IMR-90 (cell line): ENCODE data around the gene ERGIC1. TPM values are rescaled to one million over a fixed set of nuclear protein-coding genes. Genes with fewer than 3 reads are reported as not detected.

Source experiments
- ATAC-seq: fragments of 200-7000 bp; cut with Tn5 transposase; 2 replicates; pipeline ENCODE4 v1.9.1; 2020; ENCODE audit warnings: low read depth, mild to moderate bottlenecking, moderate library complexity
- BruUV-seq: library from RNA; stranded (reverse); fragments of 400-500 nt; replicated peaks from 2 replicates; lab custom pipeline; 2021; lab: Mats Ljungman, UMichigan
- CTCF ChIA-PET: fragments of 300-600 bp; formaldehyde crosslinking; extraction: SDS; loops from one replicate; lab custom pipeline; 2021; ENCODE audit warnings: antibody characterized with exemption; lab: Yijun Ruan, JAX
- POLR2A ChIA-PET: fragments of 300-600 bp; sonication (Branson Sonifier 250); formaldehyde crosslinking; loops from one replicate; lab custom pipeline; 2022; ENCODE audit warnings: antibody characterized with exemption; ENCODE audit not compliant: unreplicated experiment; lab: Charles Lee
- DNase-seq: peaks from one replicate; pipeline ENCODE4 v3.0.0; 2013
- H2AFZ ChIP-seq: replicated peaks from 2 replicates; pipeline ENCODE3; 2013; ENCODE audit warnings: low read length, mild to moderate bottlenecking; ENCODE audit not compliant: poor library complexity
- H2AK5ac ChIP-seq: 2 replicates; pipeline ENCODE4 v1.6.1; 2013; ENCODE audit warnings: low read depth, low read length, inconsistent platforms
- H2AK9ac ChIP-seq: replicated peaks from 2 replicates; pipeline ENCODE3; 2013; ENCODE audit warnings: mild to moderate bottlenecking, low read depth, low read length, moderate library complexity; ENCODE audit not compliant: poor library complexity
- H2BK120ac ChIP-seq: 2 replicates; pipeline ENCODE4 v1.6.1; 2013; ENCODE audit warnings: low read depth, low read length, inconsistent platforms
- H2BK15ac ChIP-seq: 3 replicates; pipeline ENCODE4 v1.6.1; 2013; ENCODE audit warnings: low read depth, low read length, inconsistent platforms
- H2BK20ac ChIP-seq: 2 replicates; pipeline ENCODE4 v1.6.1; 2013; ENCODE audit warnings: low read depth, mild to moderate bottlenecking, inconsistent platforms, low read length, moderate library complexity
- H2BK5ac ChIP-seq: 2 replicates; pipeline ENCODE4 v1.6.1; 2013; ENCODE audit warnings: mild to moderate bottlenecking, low read depth, low read length, inconsistent platforms; ENCODE audit not compliant: poor library complexity, severe bottlenecking
- H3K14ac ChIP-seq: replicated peaks from 2 replicates; pipeline ENCODE4 v1.6.1; 2013; ENCODE audit warnings: low read depth, low read length, inconsistent platforms
- H3K18ac ChIP-seq: 2 replicates; pipeline ENCODE4 v1.6.1; 2013; ENCODE audit warnings: low read depth, low read length, control low read depth
- H3K23ac ChIP-seq: 2 replicates; pipeline ENCODE4 v1.6.1; 2013; ENCODE audit warnings: low read depth, low read length, inconsistent platforms
- H3K27ac ChIP-seq: 2 replicates; pipeline ENCODE4 v1.5.1; 2013; ENCODE audit warnings: mild to moderate bottlenecking, control low read depth, low read length; ENCODE audit not compliant: insufficient read depth
- H3K27me3 ChIP-seq: 2 replicates; pipeline ENCODE4 v1.6.1; 2013; ENCODE audit warnings: low read length; ENCODE audit not compliant: control insufficient read depth, insufficient read depth
- H3K36me3 ChIP-seq: 2 replicates; pipeline ENCODE4 v1.6.1; 2013; ENCODE audit warnings: low read length, mixed read lengths; ENCODE audit not compliant: control insufficient read depth, insufficient read depth
- H3K4ac ChIP-seq: 2 replicates; pipeline ENCODE4 v1.6.1; 2013; ENCODE audit warnings: low read depth, low read length, inconsistent platforms
- H3K4me1 ChIP-seq: 2 replicates; pipeline ENCODE4 v1.6.1; 2013; ENCODE audit warnings: low read length, mixed read lengths; ENCODE audit not compliant: control insufficient read depth, insufficient read depth
- H3K4me2 ChIP-seq: 2 replicates; pipeline ENCODE4 v1.6.1; 2013; ENCODE audit warnings: low read depth, mild to moderate bottlenecking, control low read depth, low read length, moderate library complexity
- H3K4me3 ChIP-seq: 2 replicates; pipeline ENCODE4 v1.5.1; 2013; ENCODE audit warnings: low read depth, mild to moderate bottlenecking, control low read depth, low read length, moderate library complexity; ENCODE audit not compliant: insufficient read depth
- H3K56ac ChIP-seq: 2 replicates; pipeline ENCODE4 v1.6.1; 2013; ENCODE audit warnings: low read length, inconsistent platforms; ENCODE audit not compliant: insufficient read depth; ENCODE audit errors: extremely low read depth
- H3K79me1 ChIP-seq, 2 experiments: 2 replicates each; pipeline ENCODE4 v1.6.1; 2013; ENCODE audit warnings: low read length in 2 of 2, inconsistent platforms in 1 of 2, low read depth in 1 of 2
- H3K9ac ChIP-seq: 2 replicates; pipeline ENCODE4 v1.6.1; 2013; ENCODE audit warnings: low read depth, low read length, control low read depth
- H3K9me1 ChIP-seq: 2 replicates; pipeline ENCODE4 v1.6.1; 2013; ENCODE audit warnings: low read length, inconsistent platforms; ENCODE audit not compliant: insufficient read depth
- H3K9me3 ChIP-seq: 2 replicates; pipeline ENCODE4 v1.6.1; 2013; ENCODE audit warnings: low read length; ENCODE audit not compliant: control insufficient read depth, insufficient read depth
- H4K20me1 ChIP-seq: 2 replicates; pipeline ENCODE4 v1.6.1; 2013; ENCODE audit warnings: low read length, inconsistent platforms; ENCODE audit not compliant: insufficient read depth
- H4K5ac ChIP-seq: 2 replicates; pipeline ENCODE4 v1.6.1; 2013; ENCODE audit warnings: mild to moderate bottlenecking, low read depth, low read length, control low read depth
- H4K8ac ChIP-seq, 2 experiments: 2 replicates each; pipeline ENCODE4 v1.6.1; 2013; ENCODE audit warnings: low read depth in 2 of 2, low read length in 2 of 2, control low read depth in 1 of 2, inconsistent platforms in 1 of 2
- H4K91ac ChIP-seq: 2 replicates; pipeline ENCODE4 v1.6.1; 2013; ENCODE audit warnings: low read depth, low read length, inconsistent platforms; ENCODE audit not compliant: insufficient read depth
- BHLHE40 ChIP-seq: fragments of 150-350 bp; IDR thresholded peaks from 2 replicates; pipeline ENCODE4 v1.6.1; 2016; ENCODE audit warnings: mild to moderate bottlenecking, low read depth, low read length
- MXI1 ChIP-seq: IDR thresholded peaks from 2 replicates; pipeline ENCODE4 v1.6.1; 2012; ENCODE audit warnings: low read depth, mild to moderate bottlenecking, low read length, moderate library complexity, borderline replicate concordance
- NFE2L2 ChIP-seq: fragments of 150-350 bp; IDR thresholded peaks from 2 replicates; pipeline ENCODE4 v1.6.1; 2016; ENCODE audit warnings: low read depth, mild to moderate bottlenecking, low read length
- WGBS, 2 experiments: methylation state at CpG; one replicate each; pipeline versions ENCODE4 v1.1.5 to v1.1.7; 2013; ENCODE audit warnings: missing lambda C conversion rate in 2 of 2; ENCODE audit not compliant: insufficient read length in 1 of 2; ENCODE audit errors: extremely low coverage in 2 of 2; 5-methylcytosine and 5-hydroxymethylcytosine counted together
- dilution Hi-C: fragments of 300-500 bp; cut with HindIII; formaldehyde crosslinking; loops from one replicate; pipeline ENCODE4 v1.14.3; 2018; ENCODE audit warnings: low sequenced_read_pairs; ENCODE audit not compliant: unreplicated experiment
- in situ Hi-C: fragments of 300-500 bp; cut with MboI; formaldehyde crosslinking; loops from 3 replicates; pipeline ENCODE4 v1.14.3; 2019; ENCODE audit warnings: low sequenced_read_pairs, inconsistent platforms, mixed read lengths
- intact Hi-C: fragments of 100-400 bp; cut with micrococcal nuclease; formaldehyde crosslinking; loops from 2 replicates; pipeline ENCODE4 v1.10.0; 2022
- polyA plus RNA-seq, 3 experiments: library from polyadenylated mRNA; depleted of rRNA; stranded (reverse); fragments of >200 nt; gene quantifications; 2 replicates each; pipeline ENCODE4 v1.2.3, GENCODE V29; 2012; ENCODE audit warnings: low replicate concordance in 1 of 3
- total RNA-seq: library from RNA; depleted of rRNA; stranded (reverse); fragments of >200 nt; gene quantifications from 2 replicates; pipeline ENCODE4 v1.2.3, GENCODE V29; 2012

The ERGIC1 gene
- total and polyA plus RNA-seq, 2 of the 4 experiments (the other 2 are of a cell fraction) = 134 to 192 TPM

GRCh38 chr5:172973127-172973916 is 139.3 kb downstream of the ERGIC1 start:
- no TSS peak for BruUV-seq
- Histone ChIP-seq H3K14ac (no peak overlapping the region), H3K9me3 (no peaks in the 10 kb centered on the region), H3K4me2 (no peak overlapping the region), H3K36me3 (peaks cover 9% of the 10 kb centered on the region), H2BK15ac (no peak overlapping the region), H3K27ac (no peak overlapping the region), H3K9ac (no peak overlapping the region), H2AK9ac (no peak overlapping the region), H3K23ac (no peak overlapping the region), H2BK20ac (0 out of 2 replicates have a peak overlapping the region, but pooled peaks have one; percentile 3), H2BK120ac (peak overlapping the region; percentile 33), H3K4me1 (peaks cover 1% of the 10 kb centered on the region; the same call in 1 of the 2 replicates), H4K20me1 (no peaks in the 10 kb centered on the region), H3K18ac (no peak overlapping the region; the same call in 1 of the 2 replicates), H2AK5ac (no peak overlapping the region), H3K9me1 (no peaks in the 10 kb centered on the region; the same call in 1 of the 2 replicates), H3K56ac (no peak overlapping the region), H4K91ac (no peak overlapping the region), H2BK5ac (peak overlapping the region; percentile 4), H3K27me3 (no peaks in the 10 kb centered on the region), H2AFZ (no peak overlapping the region), H3K4me3 (no peak overlapping the region), H4K5ac (no peak overlapping the region), H4K8ac (peak overlapping the region in 1 of 2 experiments; percentile 59; a peak in 2 of 4 replicates), H3K79me1 (no peaks in the 10 kb centered on the region), H3K4ac (peak overlapping the region; percentile 43)
- in situ Hi-C loops = no loop called here
- intact Hi-C loops = no loop called here
- peak; percentile 39; the same call in 1 of the 2 replicates for TF ChIP-seq NFE2L2
- 0 out of 2 replicates have a peak, but pooled peaks have one; percentile 9 for TF ChIP-seq MXI1
- TF ChIP-seq BHLHE40 = no peak
- DNase-seq = peak; percentile 73
- ChIA-PET POLR2A (no interaction called here), CTCF (interaction anchor here (0.9 to 1.3 kb wide), 2 partner anchors 34 to 192 kb away, joined by 3 read pairs; no protein-coding TSS in a partner anchor)
- ATAC-seq = peak; percentile 54
- WGBS, 2 experiments = 15% methylated on average over 2 of the region's 3 CpGs; no CpG with 5 or more reads in 1 of the 2 experiments
- dilution Hi-C loops = no loop called here
